Femur (tissue), 1 donor: Measurements from ENCODE around the gene CASP8AP2.
"Not testable (repeated sequence)": the region's sequence is repeated elsewhere in the genome, so short reads cannot be mapped to it uniquely, and the experiment has no call there.

Source experiments
- DNase-seq: peaks from one replicate; pipeline ENCODE4 v3.0.0-alpha.2; 2017

CASP8AP2 gene

GRCh38 chr6:89888871-89889270 is 59.2 kb downstream of the CASP8AP2 start:
- DNase-seq: no peak

GRCh38 chr6:89890845-89891528 is 61.3 kb downstream of the CASP8AP2 start:
- DNase-seq: not testable (repeated sequence)

GRCh38 chr6:89892577-89892976 is 62.9 kb downstream of the CASP8AP2 start:
- DNase-seq: not testable (repeated sequence)

GRCh38 chr6:89894169-89894568 is 64.5 kb downstream of the CASP8AP2 start, which contains the start of gene GJA10:
TSS of gene GJA10 (plus strand) at chr6:89894469. CDS start at chr6:89894469, 0 bp downstream.
- DNase-seq: no peak

- DNase-seq: peak; percentile 76
Measured at GRCh38 chr6:89895276-89895874, 65.7 kb downstream of the CASP8AP2 start.

GRCh38 chr6:89910001-89910901 is 80.6 kb downstream of the CASP8AP2 start:
- DNase-seq: not testable (repeated sequence)

- no peak for DNase-seq
Measured at GRCh38 chr6:89910902-89911240, 81.2 kb downstream of the CASP8AP2 start.

GRCh38 chr6:89916136-89916920 is 86.6 kb downstream of the CASP8AP2 start:
- DNase-seq: no peak

GRCh38 chr6:89917216-89917615 is 87.5 kb downstream of the CASP8AP2 start:
- no peak for DNase-seq

- DNase-seq: no peak
Measured at GRCh38 chr6:89917801-89918366, 88.2 kb downstream of the CASP8AP2 start.
